ENCODE results near the gene PHACTR3.

PHACTR3 gene

DNA sequence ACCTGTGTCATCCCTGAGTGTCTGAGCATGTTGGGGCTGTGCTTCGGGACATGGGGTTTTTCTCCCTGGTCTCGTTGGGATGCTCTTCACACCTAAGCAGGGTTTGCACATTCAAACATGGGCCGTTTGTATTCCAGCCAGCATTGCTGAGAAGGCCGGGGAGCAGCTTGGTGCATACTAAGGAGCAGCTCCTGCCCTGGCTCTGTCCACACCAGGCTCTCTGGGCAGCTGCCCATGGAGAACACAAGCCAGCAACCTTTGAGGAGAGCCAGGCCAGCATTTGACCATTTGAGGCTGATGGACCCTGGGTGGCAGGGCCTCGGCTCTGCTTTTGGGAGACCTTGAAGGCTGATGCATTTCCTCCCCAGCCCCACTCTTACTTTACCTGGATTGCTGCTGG is 92.1 kb downstream of the PHACTR3 start:
- no peak for DNase-seq (ENCODE audit: low read depth in 3 of 3)

GRCh38 chr20:59697068-59697467 is 92.7 kb downstream of the PHACTR3 start:
- no peak for DNase-seq (ENCODE audit: low read depth in 3 of 3)

GRCh38 chr20:59698598-59698997 is 94.3 kb downstream of the PHACTR3 start:
- no peak for DNase-seq (ENCODE audit: low read depth in 3 of 3)

DNA sequence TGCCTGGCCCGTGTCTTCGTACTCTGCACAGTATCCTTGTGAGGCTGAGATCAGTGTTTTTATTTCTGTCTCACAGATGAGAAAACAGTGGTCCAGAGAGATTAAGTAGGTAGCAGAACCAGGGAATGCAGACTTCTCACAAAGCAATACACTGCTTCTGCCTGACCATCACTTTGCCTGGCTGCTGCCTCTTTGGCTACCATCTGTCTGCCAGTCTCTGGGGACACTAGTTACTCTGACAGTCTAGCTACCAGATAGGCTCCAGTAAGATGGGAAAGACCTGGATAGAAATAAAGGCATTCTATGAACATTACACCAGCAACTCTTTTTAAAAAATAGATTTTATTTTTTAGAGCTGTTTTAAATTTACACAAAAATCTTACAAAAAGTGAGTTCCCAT is 96.9 kb downstream of the PHACTR3 start:
- no peak for DNase-seq (ENCODE audit: low read depth in 3 of 3)

DNA sequence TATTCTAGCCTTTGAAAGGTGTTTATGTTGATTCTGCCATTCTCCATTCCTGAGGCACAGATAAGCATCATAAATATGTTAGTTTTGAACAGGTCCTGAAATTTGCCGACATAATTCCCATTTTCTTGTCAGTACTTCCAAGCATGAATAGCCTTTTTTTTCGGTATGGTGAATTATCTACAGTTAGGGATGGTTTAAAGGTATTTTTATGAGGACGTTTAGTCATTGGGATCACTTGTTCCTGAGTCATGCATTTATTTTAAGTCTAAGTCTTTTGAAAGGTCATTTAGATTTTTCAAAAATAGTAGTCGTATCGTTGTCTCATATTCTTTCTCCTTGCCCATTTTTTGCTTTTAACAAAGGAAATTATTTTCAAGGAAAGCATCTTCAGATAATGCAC is 98.7 kb downstream of the PHACTR3 start:
- DNase-seq (ENCODE audit: low read depth in 3 of 3), result no peak

DNA sequence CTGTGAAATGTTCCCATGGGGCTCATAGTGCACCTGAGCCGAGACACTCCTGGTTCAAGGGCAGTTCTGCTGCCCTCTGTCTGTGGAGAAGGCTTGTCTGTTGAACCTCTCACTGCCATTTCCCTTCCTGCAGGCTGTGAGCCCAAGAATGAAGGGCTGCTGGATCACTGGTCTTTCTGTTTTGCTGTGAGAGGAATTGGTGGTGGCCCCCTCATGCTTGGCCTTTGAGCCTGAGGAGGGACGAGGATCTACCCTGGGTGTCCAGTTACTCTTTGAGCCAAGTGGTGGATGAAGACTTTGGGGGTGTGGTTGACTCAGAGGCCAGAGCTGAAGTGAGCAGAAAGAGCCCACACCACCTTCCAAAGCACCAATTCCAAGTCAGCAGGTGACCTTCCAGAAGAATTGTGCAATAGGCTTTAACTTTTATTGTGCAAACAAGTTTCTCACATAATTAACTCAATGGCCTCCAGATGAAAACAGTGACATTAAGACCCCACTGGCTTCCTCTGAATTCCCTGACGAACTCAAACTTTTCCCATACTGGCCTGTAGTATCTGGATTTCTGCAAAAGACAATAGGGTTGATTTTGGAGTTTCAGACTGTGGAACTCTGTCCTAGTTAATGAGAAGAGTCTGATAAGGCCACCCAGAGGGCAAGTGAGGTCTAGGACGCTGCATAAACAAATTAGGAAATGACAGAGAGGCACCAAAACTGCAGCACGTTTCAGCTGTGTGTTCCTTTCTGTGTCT is 101.5 kb downstream of the PHACTR3 start:
- no peak for DNase-seq (ENCODE audit: low read depth in 3 of 3)

GRCh38 chr20:59706400-59706693 is 102.0 kb downstream of the PHACTR3 start:
- no peak for DNase-seq (ENCODE audit: low read depth in 3 of 3)

DNA sequence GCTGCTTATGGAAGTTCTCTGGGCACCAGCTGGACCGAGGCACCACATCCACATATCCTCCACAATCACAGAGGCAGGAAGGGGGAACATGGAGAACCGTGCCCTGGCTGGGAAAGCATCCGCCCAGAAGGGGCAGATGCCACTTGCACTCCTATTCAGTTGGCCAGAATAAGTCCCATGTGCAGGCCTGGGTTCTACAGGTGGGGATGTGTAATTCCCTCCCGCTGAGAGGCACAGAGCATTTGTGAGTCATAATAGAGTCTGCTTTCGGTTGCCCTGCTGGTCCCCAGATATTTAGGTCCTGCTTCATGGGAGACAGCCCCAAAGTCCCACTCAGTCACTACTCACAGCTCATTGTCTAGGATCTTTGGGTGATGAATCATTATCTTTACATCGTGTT is 104.0 kb downstream of the PHACTR3 start:
- no peak for DNase-seq (ENCODE audit: low read depth in 3 of 3)

GRCh38 chr20:59709636-59710035 is 105.3 kb downstream of the PHACTR3 start:
- DNase-seq (ENCODE audit: low read depth in 3 of 3), result no peak

DNA sequence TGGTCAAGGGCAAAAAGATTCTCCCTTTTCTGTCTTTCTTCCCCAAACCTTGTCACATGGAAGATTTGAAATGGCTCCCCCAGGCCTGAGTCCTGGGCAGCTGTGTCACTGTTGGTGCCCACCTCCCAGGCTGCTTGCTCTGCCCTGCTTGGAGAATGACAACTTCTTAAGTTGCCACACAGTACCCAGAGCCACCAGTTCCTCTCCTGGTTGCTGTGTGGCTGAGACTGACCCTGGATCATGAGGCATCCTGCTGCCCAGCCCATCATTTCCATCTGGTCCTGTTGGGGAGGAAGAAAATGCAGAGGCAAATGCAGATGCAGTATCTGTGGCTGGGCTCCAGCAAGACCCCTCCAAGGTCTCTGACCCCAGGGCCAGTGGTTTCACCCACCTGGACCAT is 113.7 kb downstream of the PHACTR3 start:
- no peak for DNase-seq (ENCODE audit: low read depth in 3 of 3)

DNA sequence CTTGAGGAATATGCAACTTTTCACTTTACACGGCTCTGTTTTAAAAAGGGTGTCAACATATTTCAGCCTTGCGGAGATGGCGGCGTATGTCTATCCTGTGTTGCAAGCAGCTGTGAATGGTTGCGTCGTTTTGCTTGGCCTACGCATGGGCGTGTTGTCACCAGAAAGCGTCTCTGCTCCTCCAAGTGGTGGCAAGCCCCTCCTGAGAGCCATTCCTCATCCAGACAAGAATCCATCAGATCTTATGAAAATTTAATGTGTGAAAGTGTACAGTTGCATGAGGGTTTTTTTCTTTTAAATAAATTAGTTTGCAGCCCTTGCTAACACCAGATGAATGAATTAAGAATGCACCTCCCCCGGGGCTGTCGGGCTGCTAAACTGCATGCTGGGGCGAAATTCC is 114.4 kb downstream of the PHACTR3 start:
- no peak for DNase-seq (ENCODE audit: low read depth in 3 of 3)

GRCh38 chr20:59720013-59720412 is 115.7 kb downstream of the PHACTR3 start:
- no peak for DNase-seq (ENCODE audit: low read depth in 3 of 3)

DNA sequence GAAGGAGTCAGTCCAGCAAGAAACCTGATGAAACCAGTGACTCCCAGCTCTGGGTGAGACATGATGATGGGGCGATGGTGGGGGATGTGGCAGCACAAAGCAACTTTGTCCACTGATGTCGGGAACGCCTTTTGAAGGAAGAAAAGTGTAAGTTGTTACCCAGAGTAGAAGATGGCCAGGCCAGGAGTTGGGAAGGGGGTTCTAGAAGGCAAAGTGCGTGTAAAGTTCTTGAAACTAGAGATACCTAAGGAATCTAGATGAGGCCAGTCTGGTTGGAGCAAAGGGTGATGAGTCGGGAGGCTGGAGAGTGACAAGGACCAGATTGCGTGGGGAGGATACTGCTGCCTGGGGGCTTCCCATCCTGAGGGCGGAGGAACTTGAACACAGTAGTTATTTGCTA is 117.0 kb downstream of the PHACTR3 start:
- no peak for DNase-seq (ENCODE audit: low read depth in 3 of 3)

- no peak for DNase-seq (ENCODE audit: low read depth in 3 of 3)
These were observed 118.8 kb downstream of the PHACTR3 start for GRCh38 chr20:59723108-59723500.

GRCh38 chr20:59723607-59724456 is 119.5 kb downstream of the PHACTR3 start:
- DNase-seq (ENCODE audit: low read depth in 3 of 3), result no peak

GRCh38 chr20:59724457-59725366 is 120.4 kb downstream of the PHACTR3 start:
- DNase-seq (ENCODE audit: low read depth in 3 of 3), result no peak

DNA sequence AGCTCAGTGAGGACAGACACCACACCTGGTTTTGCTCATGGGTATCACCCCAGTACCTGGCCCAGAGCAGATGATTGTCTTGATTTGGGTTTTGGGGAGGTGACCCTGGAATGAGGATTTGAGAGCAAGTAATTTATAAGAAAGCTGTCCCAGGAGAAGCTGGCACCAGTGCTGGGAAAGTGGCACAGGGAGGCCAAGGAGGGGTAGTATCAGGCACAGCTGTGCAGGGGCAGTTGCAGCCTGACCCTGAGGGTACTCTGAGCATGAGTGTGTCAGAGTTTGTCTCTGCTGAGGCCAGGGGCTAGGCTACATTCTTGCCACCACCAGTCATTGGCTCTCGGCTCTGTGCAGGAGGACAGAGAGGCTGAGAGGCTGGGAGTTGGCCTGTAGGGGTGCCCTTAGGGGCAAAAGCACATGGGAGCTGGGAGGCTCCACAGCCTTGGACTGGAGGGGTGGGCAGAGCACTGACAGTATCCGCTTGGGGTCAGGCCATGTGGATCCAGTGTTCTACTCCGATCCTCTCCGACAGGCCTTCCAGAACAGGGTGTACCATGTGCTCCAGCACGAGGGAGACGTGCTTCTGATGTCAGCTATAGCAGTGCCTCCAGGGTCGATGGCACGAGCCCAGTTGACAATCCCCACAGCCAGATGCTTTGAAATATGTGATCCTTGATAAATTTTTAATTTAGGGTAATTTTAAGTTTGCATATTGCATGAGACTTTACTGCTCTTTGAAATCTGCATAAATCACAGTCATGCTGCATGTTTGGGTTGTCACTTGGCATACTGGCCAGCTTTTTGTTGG is 121.3 kb downstream of the PHACTR3 start:
- DNase-seq (ENCODE audit: low read depth in 3 of 3), result no peak

- DNase-seq (ENCODE audit: low read depth in 3 of 3), result no peak
These were observed 121.9 kb downstream of the PHACTR3 start for GRCh38 chr20:59726281-59726595.

- no peak for DNase-seq (ENCODE audit: low read depth in 3 of 3)
These were observed 124.5 kb downstream of the PHACTR3 start for GRCh38 chr20:59728722-59729430.

DNA sequence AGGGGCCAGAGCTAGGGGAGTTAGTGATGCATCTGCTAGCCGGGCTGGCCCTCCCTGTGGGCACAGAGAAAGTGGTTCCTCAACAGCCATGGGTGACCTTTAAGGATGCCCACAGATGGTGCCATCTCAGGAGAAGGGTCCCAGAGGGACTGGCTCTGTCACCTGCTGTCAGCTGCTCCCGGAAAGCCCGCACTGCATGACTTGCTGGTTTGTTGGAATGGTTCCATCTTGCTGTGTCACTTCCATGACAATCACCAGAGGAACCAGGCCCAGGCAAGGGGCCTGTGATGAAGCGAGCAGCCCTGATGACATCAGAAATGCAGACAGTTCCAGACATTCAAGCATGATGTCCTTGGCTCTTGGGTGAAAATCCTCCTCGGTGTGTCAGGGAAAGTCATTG is 125.2 kb downstream of the PHACTR3 start:
- no peak for DNase-seq (ENCODE audit: low read depth in 3 of 3)

DNA sequence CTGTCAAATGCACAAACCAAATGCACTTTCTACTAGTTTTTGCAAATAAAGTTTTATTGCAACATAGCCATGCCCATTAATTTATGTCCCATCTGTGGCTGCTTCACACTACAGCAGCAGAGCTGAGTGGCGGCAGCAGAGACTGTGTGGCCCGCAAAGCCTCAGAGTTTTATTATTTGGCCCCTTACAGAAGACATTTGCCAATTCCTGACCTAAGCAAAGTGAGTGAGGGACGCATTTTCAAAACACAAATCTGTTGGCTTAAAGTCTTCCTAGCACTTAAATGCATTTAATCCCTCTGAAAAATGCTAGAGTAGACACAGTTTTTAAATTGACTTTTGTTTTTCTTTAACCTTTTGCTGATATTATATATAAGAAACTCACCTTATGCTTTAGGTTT is 126.4 kb downstream of the PHACTR3 start:
- DNase-seq (ENCODE audit: low read depth in 3 of 3), result no peak
